ENCODE results near the gene CCDC183. TPM values are rescaled to one million over a fixed set of nuclear protein-coding genes. Genes with fewer than 3 reads are reported as not detected.

CCDC183 gene
- total and polyA plus RNA-seq, 9 donors, result 0.47 to 11.8 (median 5.7) TPM

DNA sequence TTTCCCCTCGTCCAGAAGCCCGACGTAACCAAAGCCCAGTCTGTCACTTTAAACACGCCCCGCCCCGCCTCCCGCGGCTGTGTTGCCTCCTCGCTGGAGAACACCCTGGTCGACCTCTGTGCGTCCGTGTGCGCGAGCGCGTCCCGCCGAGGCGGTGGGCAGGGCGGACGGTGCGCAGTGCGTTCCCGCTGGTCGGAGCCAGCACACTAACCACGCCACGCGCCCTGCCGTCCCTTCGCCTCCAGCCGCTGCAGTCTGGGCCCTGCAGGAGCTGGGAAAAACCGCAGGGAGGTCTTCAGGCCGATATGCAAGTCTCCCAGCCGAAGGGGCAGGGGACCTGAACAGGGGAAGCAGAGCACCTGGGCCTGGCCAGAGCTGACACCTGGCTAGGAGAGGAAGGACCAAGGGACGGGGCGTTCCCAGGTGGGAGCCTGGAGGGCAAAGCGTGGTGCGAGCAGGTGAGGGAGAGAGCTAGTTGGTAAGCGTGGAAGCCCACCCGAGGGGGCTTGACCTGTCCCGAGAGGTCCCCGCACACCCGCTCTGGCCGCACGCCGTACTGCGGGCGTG lies 51.8 kb downstream of the CCDC183 start:
- Histone ChIP-seq H3K4me1 (ENCODE audit: insufficient read depth) (peaks cover 18% of the 10 kb centered on the region), H3K27ac (no peak overlapping the region), H3K9me3 (no peaks in the 10 kb centered on the region), H3K4me3 (peak overlapping the region; percentile 51), H3K36me3 (no peaks in the 10 kb centered on the region), H3K27me3 (peaks cover 14% of the 10 kb centered on the region)
- intact Hi-C loops (cut with DNase I), result loop anchor here in 1 of 4 donors (5.0 to 10.0 kb wide), 3 partner anchors 53 to 184 kb away; partner anchors contain the start of genes C8G, CCDC183, FBXW5 and FUT7
- 0 to 1% (median 1%) methylated on average over 42 to 48 of the region's 48 CpGs for WGBS, 3 donors
- peak in 3 of 5 donors; percentile 65 to 73 (median 66) for DNase-seq
- TF ChIP-seq EP300 (IDR thresholded peaks at IDR 0.05) (no peak), POLR2A (IDR thresholded peaks at IDR 0.05) (no peak)
- TF ChIP-seq, protein P1, sequence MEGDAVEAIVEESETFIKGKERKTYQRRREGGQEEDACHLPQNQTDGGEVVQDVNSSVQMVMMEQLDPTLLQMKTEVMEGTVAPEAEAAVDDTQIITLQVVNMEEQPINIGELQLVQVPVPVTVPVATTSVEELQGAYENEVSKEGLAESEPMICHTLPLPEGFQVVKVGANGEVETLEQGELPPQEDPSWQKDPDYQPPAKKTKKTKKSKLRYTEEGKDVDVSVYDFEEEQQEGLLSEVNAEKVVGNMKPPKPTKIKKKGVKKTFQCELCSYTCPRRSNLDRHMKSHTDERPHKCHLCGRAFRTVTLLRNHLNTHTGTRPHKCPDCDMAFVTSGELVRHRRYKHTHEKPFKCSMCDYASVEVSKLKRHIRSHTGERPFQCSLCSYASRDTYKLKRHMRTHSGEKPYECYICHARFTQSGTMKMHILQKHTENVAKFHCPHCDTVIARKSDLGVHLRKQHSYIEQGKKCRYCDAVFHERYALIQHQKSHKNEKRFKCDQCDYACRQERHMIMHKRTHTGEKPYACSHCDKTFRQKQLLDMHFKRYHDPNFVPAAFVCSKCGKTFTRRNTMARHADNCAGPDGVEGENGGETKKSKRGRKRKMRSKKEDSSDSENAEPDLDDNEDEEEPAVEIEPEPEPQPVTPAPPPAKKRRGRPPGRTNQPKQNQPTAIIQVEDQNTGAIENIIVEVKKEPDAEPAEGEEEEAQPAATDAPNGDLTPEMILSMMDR (IDR thresholded peaks at IDR 0.05), result no peak

DNA sequence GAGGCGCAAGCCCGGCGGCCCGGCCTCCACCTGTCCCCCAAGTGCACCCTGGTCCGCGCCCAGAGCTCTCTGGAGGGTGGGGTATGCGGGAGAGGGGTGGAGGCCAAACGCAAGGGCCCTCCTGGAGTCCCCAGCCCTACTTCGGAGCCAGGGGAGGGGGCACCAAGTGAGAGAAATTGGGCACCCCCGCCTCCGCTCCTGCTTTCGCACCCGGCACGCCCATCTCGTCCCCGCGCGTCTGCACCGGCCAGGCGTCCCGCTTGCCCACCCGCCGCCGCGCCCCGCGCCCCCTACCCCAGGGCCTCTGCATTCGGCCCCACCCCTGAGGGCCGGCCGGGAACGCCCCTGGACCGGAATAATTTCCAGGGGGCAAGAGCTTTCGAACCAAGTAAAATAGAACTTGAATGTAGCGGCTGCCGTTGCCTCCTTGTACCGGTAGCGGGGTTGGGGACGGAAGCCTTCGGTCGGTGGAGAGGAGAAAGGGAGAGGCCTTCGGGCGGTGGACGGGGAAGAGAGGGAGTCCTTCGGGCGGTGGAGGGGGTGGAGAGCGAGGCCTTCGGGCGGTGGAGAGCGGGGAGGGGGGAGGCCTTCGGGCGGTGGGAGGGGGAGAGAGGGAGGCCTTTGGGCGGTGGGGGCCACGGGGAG lies 52.4 kb downstream of the CCDC183 start:
- intact Hi-C loops (cut with DNase I), result loop anchor here in 1 of 4 donors (5.0 to 10.0 kb wide), 3 partner anchors 54 to 184 kb away; partner anchors contain the start of genes C8G, CCDC183, FBXW5 and FUT7
- H3K27ac ChIP-seq, result peak overlapping the region in 1 of 2 donors; percentile 86
- H3K27me3 ChIP-seq, result peaks cover 14% of the 10 kb centered on the region
- H3K4me1 ChIP-seq (ENCODE audit: insufficient read depth), result peaks cover 14% of the 10 kb centered on the region
- H3K9me3 ChIP-seq, result no peaks in the 10 kb centered on the region
- peak in 1 of 5 donors; percentile 67 for DNase-seq
- no peaks in the 10 kb centered on the region for H3K36me3 ChIP-seq
- 1% methylated on average over 30 to 52 of the region's 53 CpGs for WGBS, 3 donors
- peak overlapping the region; percentile 51 for H3K4me3 ChIP-seq
- TF ChIP-seq, protein P1 (IDR thresholded peaks at IDR 0.05), result no peak
- TF ChIP-seq EP300 (IDR thresholded peaks at IDR 0.05) (no peak), POLR2A (IDR thresholded peaks at IDR 0.05) (no peak)

DNA sequence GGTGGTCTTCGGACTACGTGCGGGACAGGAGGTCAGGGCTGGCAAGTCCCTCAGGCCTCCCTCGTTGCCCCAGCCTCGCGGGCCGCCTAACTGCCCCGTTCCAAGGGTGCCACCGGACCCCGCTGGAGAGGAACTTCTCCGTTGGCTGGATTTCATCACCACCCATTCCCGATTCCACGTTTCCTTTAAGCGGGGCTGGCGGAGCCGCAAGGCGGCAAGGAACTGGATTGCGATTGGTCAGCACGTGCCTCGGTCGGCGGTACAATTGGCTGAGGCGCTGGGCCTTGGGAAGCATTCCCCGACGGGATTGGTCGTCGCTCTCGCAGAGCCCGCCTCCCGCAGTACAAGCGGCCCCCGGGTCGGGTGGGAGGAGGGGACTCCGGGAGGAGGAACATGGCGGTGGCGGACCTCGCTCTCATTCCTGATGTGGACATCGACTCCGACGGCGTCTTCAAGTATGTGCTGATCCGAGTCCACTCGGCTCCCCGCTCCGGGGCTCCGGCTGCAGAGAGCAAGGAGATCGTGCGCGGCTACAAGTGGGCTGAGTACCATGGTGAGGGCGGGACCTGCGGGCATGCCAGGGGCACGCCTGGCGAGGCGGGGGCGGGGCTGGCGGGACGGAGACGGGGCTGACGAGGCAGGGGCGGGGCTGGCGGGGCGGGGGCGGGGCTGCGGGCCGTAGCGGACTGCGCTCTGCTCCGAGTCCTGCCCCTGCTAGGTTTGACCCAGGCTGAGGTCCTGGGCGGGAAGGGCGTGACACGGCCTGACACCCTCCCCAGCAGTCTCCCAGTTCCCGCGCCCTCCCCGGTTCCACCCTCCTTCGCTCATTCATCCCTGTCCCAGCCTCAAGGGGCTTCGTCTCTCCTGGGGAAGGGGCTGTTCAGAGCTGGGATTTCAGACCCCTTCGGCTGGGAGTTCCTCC lies 53.2 kb downstream of the CCDC183 start, which contains the start of gene PHPT1:
Gene PHPT1 (plus strand): TSS at position 372 of the 922 bp plus-strand sequence. CDS start 22 bp downstream, at position 394.
- Histone ChIP-seq H3K4me1 (ENCODE audit: insufficient read depth) (peaks cover 13% of the 10 kb centered on the region), H3K27ac (peak within 1 kb of the TSS; percentile 33 to 86), H3K4me3 (peak within 1 kb of the TSS; percentile 51), H3K9me3 (no peaks in the 10 kb centered on the region), H3K27me3 (peaks cover 14% of the 10 kb centered on the region), H3K36me3 (no peaks in the 10 kb centered on the region)
- WGBS, 3 donors, result 0% methylated on average over 47 to 77 of the region's 77 CpGs
- intact Hi-C loops (cut with DNase I), result loop anchor here in 1 of 4 donors (5.0 to 10.0 kb wide), 3 partner anchors 54 to 183 kb away; partner anchors contain the start of genes C8G, CCDC183, FBXW5 and FUT7
- TF ChIP-seq EP300 (IDR thresholded peaks at IDR 0.05), result no peak
- peak; percentile 74 for TF ChIP-seq POLR2A (IDR thresholded peaks at IDR 0.05)
- peak; percentile 98 to 99 (median 99) for DNase-seq

DNA sequence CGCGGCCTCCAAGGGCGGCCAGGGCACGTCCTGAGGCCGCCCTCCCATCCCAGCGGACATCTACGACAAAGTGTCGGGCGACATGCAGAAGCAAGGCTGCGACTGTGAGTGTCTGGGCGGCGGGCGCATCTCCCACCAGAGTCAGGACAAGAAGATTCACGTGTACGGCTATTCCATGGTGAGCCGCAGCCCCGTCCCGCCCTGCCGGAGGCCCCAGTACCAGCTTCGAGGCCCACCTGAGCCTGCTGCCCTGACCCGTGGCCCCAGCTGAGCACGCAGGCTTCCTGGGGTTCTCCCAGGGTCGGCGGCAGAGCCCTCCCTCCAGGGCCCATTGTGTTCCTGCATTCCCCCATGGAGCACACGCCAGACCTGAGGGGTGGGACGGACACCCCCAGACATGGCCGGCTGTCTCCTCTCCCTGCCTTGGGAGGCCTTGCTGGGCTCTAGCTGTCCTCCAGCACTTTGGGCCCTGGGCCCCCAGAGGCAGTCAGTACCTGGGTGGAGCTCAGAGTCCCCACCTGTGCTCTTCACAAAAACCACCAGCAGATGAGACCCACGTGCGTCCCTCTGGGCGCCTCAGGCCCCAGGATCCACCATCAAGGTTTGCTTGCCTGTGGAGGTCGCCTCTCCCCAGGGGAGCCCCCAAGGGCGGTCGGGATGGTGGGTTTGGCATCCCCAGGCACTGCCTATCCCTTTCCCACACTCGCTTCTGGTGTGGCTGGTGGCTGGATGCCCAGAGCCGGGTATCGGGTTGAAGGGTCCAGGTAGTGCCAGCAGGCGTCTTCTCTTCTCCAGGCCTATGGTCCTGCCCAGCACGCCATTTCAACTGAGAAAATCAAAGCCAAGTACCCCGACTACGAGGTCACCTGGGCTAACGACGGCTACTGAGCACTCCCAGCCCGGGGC lies 54.1 kb downstream of the CCDC183 start:
- 31 to 36% (median 32%) methylated on average over 40 to 43 of the region's 43 CpGs for WGBS, 3 donors
- Histone ChIP-seq H3K9me3 (no peaks in the 10 kb centered on the region), H3K4me3 (peak overlapping the region; percentile 51), H3K4me1 (ENCODE audit: insufficient read depth) (peaks cover 15% of the 10 kb centered on the region), H3K36me3 (no peaks in the 10 kb centered on the region), H3K27me3 (peaks cover 14% of the 10 kb centered on the region), H3K27ac (peak overlapping the region; percentile 33 to 86)
- intact Hi-C loops (cut with DNase I), result loop anchor here in 1 of 4 donors (5.0 to 10.0 kb wide), 3 partner anchors 55 to 182 kb away; partner anchors contain the start of genes C8G, CCDC183, FBXW5 and FUT7
- peak in 2 of 5 donors; percentile 55 to 59 for DNase-seq
- TF ChIP-seq EP300 (IDR thresholded peaks at IDR 0.05) (no peak), POLR2A (IDR thresholded peaks at IDR 0.05) (no peak)
- TF ChIP-seq, protein P1 (IDR thresholded peaks at IDR 0.05), result no peak
